NCI-H2029 (cell line): ENCODE measurements around the gene SRRM5.
"Not testable (repeated sequence)": the region's sequence is repeated elsewhere in the genome, so short reads cannot be mapped to it uniquely, and the experiment has no call there.

Experiments
- DNase-seq: peaks from one replicate; lab custom pipeline; 2025; lab: John Stamatoyannopoulos, UW

The SRRM5 gene, protein sequence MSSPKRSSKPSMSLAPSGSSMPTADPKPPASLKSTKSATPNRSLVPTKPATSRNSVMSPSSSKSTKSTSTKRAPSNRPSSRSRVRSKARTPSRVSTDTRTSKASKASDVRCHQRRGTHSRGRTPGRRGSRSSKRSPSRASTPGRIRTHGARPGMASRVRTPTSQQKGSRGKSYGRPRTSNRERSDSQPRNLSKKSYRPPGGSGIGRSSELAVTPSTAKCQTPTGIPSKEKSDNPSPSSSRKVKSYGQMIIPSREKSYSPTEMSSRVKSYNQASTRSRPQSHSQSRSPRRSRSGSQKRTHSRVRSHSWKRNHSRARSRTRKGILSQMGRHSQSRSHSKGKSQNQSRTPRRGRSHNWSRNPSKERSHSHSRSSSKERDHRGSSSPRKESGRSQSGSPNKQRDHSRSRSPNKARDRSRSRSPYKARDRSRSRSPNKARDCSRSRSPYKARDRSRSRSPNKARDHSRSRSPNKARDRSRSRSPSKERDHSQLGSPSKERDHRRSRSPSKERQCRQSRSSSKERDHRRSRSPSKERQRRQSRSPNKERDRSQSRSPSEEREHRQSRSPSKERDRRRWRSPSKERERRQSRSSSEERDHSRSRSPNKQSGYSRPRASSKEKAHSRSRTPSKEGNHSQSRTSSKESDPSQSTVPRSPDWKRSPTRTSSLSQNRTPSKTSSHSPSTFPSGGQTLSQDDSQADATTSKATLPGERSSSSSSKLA

DNA sequence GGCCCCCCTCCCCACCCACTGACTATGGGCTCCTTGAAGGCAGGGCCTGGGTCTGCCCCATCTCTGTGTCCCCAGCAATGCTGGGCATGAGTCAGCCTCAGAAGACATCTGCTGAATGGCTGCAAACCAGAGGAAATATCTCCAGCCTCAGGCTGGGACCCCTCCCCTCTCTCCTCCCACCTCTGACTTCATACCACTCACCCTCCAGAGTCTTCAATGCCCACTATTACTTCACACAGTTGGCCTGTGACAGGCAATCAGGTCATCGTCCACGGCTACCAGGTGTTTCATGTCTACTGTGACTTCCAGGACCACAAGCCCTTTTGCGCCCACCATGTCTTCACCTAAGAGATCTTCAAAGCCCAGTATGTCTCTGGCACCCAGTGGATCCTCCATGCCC is at the start of gene SRRM5:
Gene SRRM5, plus strand, starts transcription at position 301 of the 400 bp plus-strand sequence. Its CDS starts 34 bp downstream, at position 335.
- DNase-seq, result no peak

DNA sequence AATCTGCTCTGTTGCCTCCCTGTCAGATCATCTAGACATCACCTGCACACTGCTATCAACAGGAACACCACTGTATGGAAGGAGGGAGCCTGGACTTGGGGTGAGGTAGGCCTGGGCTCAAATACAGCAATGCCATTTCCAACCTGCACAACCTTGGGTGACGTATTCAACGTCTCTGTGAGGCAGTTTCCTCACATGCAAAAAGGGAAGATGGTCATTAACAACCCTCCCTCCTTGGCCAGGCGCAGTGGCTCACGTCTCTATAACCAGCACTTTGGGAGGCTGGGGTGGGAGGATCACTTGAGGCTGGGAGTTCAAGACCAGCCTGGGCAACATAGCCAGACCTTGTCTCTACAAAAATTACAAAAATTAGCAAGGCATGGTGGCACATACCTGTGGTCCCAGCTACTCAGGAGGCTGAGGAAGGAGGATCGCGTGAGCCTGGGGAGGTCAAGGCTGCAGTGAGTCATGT is 49.6 kb upstream of the SRRM5 start:
- DNase-seq, result no peak

DNA sequence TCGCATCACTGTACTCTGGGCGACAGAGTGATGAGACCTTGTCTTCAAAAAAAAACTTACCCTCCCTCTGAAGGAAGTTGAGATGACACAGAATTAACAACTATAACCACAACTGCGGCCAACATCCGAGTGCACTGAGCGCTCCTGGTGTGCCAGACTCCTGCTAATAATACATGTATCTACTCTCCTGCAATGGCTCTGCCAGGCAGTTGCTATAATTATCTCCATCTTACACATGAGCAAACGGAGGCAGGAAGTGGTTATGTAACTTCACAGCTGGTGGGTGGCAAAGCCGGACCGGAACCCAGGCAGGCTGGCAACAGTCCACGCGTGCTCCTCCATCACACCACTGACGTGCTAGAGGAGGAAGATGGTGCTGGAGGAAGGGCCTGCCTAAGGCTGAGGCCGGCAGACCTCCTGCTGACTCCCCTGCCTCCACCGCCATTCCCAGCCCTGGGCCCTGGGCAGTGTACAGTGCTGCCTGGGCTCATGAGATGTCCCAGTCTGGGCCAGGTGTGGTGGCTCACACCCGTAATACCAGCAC is 49.1 kb upstream of the SRRM5 start:
- peak; percentile 91 for DNase-seq

DNA sequence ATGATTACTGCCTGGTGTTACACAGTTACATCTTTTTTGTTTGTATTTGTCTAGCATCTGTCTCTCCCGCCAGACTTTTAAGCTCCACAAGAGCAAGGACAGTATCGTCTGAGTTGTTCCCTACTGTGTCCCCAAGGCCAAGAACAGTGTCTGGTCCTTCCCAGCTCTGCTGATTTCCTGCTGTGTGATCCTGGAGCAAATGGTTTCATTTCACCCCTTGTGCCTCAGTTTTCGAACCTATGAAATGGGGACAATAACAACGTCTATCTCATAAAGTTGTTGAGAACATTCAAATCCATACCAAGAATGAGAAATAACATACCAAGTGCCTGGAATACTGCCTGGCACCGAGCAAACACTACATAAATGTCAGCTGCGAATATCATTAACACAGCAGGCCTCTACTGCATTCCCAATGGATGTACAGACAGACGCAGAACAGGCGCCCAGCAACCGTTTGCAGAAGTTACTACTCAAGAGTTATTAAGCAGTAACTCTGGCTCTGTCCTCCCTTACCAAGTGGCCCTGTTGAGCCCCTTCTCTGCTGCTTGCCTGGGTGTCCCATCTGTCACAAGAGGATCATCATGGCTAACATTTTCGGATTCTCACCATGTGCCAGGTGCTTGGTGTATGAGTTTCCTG is 48.0 kb upstream of the SRRM5 start:
- no peak for DNase-seq

DNA sequence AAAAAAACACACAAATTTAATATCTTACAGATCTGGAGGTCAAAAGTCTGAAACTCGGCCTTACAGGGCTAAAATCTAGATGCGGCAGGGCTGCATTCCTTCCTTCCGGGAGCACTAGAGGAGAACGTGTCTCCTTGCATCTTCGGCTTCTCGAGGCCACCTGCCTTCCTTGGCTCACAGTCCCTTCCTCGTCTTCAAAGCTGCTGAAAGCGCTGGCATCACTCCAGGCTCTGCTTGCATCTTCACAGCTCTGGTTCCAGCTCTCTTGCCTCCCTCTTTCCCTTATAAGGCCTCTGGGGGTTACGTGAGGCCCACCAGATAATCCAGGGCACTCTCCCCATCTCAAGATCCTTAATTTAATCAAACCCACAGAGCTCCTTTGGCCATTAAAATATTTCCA is 47.1 kb upstream of the SRRM5 start:
- DNase-seq, result no peak

DNA sequence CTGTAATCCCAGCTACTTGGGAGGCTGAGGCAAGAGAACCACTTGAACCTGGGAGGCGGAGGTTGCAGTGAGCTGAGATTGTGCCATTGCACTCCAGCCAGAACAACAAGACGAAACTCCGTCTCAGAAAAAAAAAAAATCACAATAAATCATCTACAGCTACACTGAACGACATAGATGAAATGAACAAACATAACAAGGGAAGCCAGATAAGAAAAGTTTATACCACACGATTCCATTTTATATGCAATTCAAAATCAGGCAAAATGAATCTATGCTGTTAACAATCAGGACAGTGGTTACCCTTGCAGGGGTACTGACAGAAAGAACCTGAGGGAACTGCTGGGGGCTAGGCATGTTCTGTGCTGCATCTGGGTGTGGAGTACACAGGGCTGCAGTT is 42.2 kb upstream of the SRRM5 start:
- no peak for DNase-seq

DNA sequence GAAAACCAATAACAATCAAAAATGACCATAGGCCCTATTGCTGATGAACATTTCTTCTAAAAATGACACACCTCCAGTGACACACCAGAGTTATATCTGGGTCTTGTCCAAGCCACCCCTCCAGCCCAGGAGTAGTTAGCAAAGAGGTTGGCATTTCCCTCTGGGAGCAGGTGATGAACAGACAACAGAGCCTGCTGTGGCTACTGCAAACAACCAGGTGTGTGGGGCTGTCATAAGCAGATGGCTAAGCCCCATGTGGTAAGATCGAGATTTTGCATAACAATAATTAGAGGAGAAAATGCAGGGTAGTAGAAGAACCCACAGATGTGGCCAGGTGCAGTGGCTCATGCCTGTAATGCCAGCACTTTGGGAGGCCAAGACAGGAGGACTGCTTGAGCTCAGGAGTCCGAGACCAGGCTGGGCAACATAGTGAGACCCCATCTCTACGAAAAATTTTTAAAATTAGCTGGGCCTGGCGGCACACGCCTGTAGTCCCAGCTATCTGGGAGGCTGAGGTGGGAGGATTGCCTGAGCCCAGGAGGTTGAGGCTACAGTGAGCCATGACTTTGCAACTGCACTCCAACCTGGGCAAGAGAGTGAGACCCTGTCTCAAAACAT is 41.6 kb upstream of the SRRM5 start:
- peak; percentile 94 for DNase-seq

DNA sequence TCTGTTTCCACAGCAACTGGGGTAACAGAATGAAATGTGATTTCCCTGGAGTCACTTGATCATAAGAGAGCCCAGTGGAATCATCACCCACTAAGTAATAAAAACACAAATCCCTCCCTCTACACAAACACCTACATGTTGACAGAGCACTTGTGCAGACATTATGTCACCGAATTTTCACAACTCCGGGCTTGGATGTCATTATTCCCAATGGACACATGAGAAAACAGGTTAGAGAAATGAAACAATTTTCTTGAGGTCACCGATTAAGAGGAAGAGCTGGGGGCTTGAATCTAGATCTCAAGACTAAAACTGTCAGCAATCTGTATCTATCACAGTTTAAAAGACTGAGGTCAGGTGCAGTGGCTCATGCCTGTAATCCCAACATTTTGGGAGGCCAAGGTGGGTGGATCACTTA is 39.7 kb upstream of the SRRM5 start:
- DNase-seq, result peak; percentile 98

DNA sequence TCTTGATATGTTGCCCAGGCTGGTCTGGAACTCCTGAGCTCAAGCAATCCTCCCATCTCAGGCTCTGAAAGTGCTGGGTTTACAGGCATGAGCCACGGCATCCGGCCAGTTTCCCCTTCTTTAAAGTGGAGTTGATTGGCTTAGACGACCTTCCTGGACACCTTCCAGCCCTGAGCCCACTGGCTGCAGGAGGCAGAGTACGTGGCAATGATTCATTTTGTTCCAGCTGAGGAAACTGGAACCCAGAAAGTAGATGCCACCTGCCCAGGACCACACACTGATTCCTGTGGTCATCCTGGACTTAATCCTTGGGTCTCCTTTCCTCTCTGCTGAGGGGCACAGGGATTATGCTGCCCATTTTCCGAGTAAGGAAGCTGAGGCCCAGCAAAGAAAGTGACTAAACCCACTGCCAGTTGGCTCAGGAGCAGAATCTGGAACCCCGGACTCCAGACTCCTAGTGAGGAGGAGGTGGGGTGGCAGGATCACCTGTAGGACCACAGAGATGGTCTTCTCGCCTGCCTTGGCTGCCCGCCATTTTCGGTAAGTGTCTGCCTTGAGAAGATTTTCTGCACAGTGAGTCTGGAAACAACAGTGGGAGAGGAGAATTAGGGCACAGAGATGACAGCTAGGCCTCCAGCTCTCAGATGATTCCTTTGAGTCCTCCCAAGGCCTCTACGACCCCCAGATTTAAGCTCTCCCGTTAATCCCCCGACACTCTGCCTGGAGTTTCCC is 37.3 kb upstream of the SRRM5 start:
- DNase-seq, result peak; percentile 35

DNA sequence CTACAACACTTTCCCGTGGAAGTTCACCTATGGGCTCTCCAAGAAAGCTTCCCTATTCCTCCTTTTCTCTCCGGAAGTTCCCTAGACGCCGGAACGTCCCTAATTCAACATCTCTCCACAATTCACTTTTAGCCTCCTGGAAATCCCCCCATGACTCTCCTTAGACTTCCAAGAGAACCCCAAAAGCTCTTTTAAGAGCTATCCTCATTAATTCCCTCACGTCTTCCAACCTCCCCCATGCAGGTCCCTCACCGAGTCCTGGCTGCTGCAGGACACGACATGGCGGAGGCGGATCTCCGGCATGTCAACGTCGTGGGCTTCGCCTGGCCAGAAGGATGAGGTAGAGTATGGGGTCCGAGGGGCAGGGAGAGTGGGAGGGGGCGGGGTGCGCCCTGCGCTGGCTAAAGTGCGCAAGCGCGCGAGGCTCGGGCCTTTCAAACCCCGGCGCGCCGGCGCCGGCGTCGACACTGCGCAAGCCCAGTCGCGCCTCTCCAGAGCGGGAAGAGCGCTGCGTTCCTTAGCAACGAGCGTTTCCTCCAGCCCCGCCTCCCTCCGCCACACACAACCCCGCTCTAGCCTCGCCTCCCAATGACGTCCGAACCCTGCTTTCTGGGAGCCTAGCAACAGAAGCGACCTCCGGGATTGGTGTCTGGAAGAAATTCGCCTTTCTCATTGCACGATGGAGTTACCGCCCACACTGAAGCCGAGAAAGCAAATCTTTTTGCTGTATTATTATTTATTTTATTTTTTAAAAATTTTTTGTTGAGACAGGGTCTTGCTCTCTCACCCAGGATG is 36.5 kb upstream of the SRRM5 start, which contains the start of the genes PINLYP and XRCC1:
Gene PINLYP, plus strand, starts transcription at position 646 of the 795 bp plus-strand sequence. CDS start 1,391 bp downstream, outside the sequence.
Gene XRCC1, minus strand, starts transcription at position 372 of the 795 bp plus-strand sequence. Its CDS starts 69 bp downstream, at position 303.
- peak; percentile 99 for DNase-seq

DNA sequence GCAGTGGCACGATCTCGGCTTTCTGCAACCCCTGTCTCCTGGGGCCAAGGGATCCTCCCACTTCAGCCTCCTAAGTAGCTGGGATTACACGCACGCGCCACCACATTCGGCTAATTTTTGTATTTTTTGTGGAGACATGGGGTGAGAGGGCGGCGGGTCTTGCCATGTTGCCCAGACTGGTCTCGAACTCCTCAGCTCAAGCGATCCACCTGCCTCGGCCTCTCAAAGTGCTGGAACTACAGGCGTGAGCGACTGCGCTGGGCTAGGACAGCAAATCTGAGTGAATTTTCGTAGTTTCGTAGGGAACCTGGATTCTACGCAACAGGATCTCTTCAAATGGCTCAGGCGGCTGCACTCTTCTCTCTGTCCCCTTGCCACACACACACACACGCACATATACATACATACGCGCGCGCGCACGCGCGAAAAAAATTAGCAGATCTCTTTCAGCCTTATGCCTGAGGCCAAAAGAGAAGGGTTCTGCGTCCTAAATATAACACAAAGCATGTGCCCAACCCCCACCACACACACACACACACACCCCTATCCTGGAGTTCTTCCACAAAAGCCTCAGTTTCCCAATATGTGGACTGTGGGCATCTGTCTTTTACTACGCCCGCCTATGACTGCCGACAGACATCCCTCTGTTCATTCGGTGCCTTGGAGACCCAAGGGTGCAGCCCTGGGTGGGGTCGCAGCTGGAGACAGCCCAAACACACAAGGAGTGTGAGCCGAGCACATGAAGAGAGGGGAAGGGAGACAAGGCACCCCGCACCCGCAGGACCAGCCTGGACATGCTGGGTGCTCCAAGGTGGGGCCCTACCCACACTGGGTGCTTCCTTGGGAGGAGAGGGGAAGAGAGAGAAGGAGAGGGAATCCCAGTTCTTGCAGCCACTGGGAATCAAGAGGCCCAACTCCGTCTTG is 35.7 kb upstream of the SRRM5 start:
- DNase-seq, result no peak

DNA sequence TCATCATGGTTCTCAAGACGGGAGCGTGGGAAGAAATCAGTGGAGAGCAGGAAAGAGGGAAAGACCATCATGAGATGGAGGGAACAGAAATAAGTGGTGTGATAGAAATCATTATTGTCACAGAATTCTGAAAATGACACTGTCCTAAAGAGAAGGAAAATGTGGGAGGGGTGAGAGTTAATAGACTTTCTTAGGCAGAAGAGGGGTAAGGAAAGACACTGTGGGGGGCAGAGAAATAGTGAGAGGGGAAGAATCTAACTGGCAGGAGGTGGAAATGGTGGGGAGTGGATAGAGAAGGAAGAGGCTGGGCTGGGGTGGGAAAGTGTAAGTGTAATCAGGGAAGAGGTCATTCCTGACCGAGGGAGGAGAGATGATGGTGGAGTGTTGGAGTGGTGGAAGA is 33.1 kb upstream of the SRRM5 start:
- DNase-seq, result no peak

DNA sequence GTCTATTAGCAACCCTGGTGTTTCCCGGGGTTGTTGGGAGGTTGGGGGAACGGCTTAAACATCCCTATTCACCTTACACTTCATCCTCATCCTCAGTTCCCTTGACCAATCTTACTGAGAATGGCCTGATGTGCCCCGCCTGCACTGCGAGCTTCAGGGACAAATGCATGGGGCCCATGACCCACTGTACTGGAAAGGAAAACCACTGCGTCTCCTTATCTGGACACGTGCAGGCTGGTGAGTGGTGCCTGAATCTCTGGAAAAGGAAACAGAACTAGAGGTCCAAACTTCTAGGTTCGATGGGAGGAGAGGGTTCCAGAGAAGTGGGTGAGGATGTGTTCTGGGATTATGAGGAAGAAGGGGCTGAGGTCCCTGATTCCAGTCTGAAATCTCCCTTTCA is 30.4 kb upstream of the SRRM5 start:
- DNase-seq, result no peak

DNA sequence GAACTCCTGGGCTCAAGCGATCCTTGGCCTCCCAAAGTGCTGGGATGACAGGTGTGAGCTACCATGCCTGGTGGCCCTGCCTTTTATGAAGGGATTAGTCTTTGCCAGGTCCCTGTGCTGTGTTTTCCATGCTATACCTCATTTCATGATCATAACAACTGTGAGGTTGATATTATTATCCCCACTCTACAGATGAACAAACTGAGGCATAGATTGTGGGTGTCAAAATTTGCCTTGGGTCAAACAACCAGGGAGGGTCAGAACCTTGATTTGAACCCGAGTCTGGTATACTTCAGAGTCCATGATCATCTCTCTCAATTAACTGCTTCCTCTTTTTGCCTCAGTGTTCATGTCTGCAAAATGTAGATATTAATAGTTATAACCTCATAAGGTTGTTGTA is 29.4 kb upstream of the SRRM5 start:
- DNase-seq, result no peak

DNA sequence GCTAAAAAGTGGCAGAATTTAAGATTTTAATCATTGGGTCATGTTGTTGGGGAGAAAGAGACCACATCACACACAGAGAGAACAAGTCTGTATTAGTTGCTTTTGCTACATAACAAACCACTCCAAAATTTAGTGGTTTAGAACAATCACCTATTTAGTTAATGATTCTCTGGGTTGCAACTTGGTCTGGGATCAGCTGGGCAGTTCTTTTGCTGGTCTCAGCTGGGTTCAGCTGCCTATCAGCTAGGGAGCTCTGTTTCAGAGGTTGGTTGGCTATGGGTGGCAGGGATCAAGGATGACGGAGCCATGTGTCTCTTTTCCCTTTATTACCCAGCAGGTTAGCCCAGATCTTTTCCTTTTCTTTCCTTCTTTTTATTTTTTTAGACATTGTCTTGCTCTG is 27.4 kb upstream of the SRRM5 start:
- no peak for DNase-seq

DNA sequence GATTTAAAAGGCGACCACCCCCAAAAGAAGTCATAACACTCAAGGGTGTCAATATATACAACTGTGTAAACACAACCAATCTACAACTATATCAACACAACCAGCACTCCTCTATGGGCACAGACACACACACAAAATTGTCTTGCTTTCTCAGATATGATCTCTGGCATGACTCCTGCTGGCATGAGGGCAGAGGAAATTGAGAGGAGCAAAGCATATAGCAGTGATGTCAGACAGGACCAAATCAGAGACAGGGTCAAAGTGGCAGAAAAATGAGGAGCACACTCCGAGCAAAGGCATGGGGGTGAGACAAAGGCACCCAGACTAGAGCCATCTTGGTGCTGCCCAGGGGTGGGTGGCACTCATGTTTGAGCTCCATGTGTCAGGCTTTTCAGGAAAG is 25.5 kb upstream of the SRRM5 start:
- DNase-seq, result no peak

DNA sequence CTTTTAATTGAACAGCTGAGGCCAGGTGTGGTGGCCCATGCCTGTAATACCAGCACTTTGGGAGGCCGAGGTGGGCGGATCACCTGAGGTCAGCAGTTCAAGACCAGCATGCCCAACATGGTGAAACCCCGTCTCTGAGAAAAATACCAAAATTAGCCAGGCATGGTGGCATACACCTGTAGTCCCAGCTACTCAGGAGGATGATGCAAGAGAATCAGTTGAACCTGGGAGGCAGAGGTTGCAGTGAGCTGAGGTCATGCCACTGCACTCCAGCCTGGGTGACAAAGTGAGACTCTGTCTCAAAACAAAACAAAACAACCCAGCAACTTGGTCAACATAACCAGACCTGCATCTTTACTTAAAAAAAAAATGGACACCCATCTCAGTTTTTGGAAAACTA is 24.9 kb upstream of the SRRM5 start:
- DNase-seq, result not testable (repeated sequence)

DNA sequence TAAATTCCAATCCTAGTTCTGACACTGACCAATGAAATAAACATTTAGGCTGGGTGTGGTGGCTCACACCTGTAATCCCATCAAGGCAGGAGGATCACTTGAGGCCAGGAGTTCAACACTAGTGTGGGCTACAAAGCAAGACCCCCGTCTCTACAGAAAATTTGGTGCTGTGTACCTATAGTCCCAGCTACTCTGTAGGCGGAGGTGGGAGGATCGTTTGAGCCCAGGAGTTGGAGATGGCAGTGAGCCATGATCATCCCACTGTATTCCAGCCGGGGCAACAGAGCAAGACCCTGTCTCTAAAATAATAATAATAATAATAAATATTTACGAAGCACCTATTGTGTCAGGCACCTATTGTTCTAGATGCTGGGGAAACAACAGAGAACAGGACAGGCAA is 22.6 kb upstream of the SRRM5 start:
- no peak for DNase-seq

DNA sequence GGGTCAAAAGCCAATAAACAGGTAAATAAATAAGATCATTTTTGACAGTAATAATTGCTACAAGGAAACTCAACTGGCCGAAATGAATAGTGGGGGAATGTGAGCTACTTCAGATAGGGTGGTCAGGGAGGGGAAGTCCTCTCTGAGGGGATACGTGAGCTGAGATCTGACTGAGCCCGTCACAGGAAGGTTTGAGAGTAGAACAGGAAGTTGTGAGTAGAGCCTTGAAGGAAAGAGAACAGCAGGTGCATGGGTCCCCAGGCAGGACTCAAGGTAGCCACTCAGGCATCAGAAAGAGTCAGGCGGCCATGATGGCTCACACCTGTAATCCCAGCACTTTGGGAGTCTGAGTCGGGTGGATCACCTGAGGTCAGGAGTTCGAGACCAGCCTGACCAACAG is 22.2 kb upstream of the SRRM5 start:
- no peak for DNase-seq
